HEK293 (cell line): ENCODE data around the gene TRAP1.

Experiments used
- CTCF ChIA-PET: fragments of 350-600 bp; formaldehyde crosslinking; extraction: SDS; loops from one replicate; lab custom pipeline; 2021; ENCODE audit warnings: antibody characterized with exemption; lab: Yijun Ruan, JAX
- POLR2A ChIA-PET: fragments of 300-600 bp; formaldehyde crosslinking; extraction: SDS; loops from one replicate; lab custom pipeline; 2020; ENCODE audit warnings: antibody characterized with exemption, inconsistent platforms; lab: Yijun Ruan, JAX
- H3K27ac ChIP-seq: fragments of 200-500 bp; sonication (Bioruptor generic); 2 replicates; pipeline ENCODE4 v1.5.1; 2014; ENCODE audit warnings: low read depth, low read length, control low read depth, inconsistent platforms; ENCODE audit errors: extremely low read depth
- H3K36me3 ChIP-seq, 2 experiments: fragments of 200-500 bp in 1 of 2; sonication (Bioruptor generic) in 1 of 2; 1 replicate in 1 of 2; 2 replicates in 1 of 2; pipeline ENCODE4 v1.5.1; 2014 to 2017; ENCODE audit warnings: inconsistent platforms in 2 of 2, low read length in 2 of 2; ENCODE audit not compliant: control insufficient read depth in 2 of 2, insufficient read depth in 1 of 2
- H3K4me1 ChIP-seq: fragments of 200-500 bp; sonication (Bioruptor generic); 2 replicates; pipeline ENCODE4 v1.5.1; 2014; ENCODE audit warnings: mild to moderate bottlenecking, low read length, inconsistent platforms; ENCODE audit not compliant: control insufficient read depth, insufficient read depth
- H3K4me3 ChIP-seq: 2 replicates; pipeline ENCODE4 v1.5.1; 2011; ENCODE audit warnings: low read depth, mild to moderate bottlenecking, control low read depth, low read length, moderate library complexity
- H3K9me3 ChIP-seq: fragments of 200-500 bp; sonication (Bioruptor generic); 2 replicates; pipeline ENCODE4 v1.5.1; 2014; ENCODE audit warnings: low read depth, low read length, inconsistent platforms; ENCODE audit not compliant: control insufficient read depth, insufficient read depth
- GLIS1 ChIP-seq: fragments of 450-650 bp; formaldehyde crosslinking; IDR thresholded peaks from 2 replicates; pipeline ENCODE4 v1.5.1; 2016; ENCODE audit warnings: missing biosample characterization, missing genetic modification characterization
- PRDM6 ChIP-seq: fragments of 450-650 bp; formaldehyde crosslinking; IDR thresholded peaks from 2 replicates; pipeline ENCODE4 v1.5.1; 2017; ENCODE audit warnings: missing biosample characterization, missing genetic modification characterization
- SCRT2 ChIP-seq: fragments of 450-650 bp; formaldehyde crosslinking; IDR thresholded peaks from 2 replicates; pipeline ENCODE4 v1.5.1; 2016; ENCODE audit warnings: missing biosample characterization, missing genetic modification characterization
- ZFP37 ChIP-seq: fragments of 450-650 bp; formaldehyde crosslinking; IDR thresholded peaks from 2 replicates; pipeline ENCODE4 v1.5.1; 2016; ENCODE audit warnings: missing biosample characterization, missing genetic modification characterization
- ZNF18 ChIP-seq: fragments of 450-650 bp; formaldehyde crosslinking; IDR thresholded peaks from 2 replicates; pipeline ENCODE4 v1.5.1; 2016; ENCODE audit warnings: missing biosample characterization, missing genetic modification characterization
- ZNF433 ChIP-seq: fragments of 450-650 bp; formaldehyde crosslinking; IDR thresholded peaks from 2 replicates; pipeline ENCODE4 v1.5.1; 2016; ENCODE audit warnings: missing biosample characterization, missing genetic modification characterization, low read depth
- ZNF514 ChIP-seq: fragments of 450-650 bp; formaldehyde crosslinking; IDR thresholded peaks from 2 replicates; pipeline ENCODE4 v1.5.1; 2016; ENCODE audit warnings: missing biosample characterization, missing genetic modification characterization
- ZNF555 ChIP-seq: fragments of 450-650 bp; formaldehyde crosslinking; conservative IDR thresholded peaks from 2 replicates; pipeline ENCODE4 v1.5.1; 2017; ENCODE audit warnings: missing biosample characterization, mild to moderate bottlenecking, missing genetic modification characterization, inconsistent platforms
- ZNF639 ChIP-seq: fragments of 450-650 bp; formaldehyde crosslinking; IDR thresholded peaks from 2 replicates; pipeline ENCODE4 v1.5.1; 2016; ENCODE audit warnings: missing biosample characterization, missing genetic modification characterization
- ZNF664 ChIP-seq: fragments of 450-650 bp; formaldehyde crosslinking; IDR thresholded peaks from 2 replicates; pipeline ENCODE4 v1.5.1; 2016; ENCODE audit warnings: missing biosample characterization, missing genetic modification characterization
- ZNF768 ChIP-seq: fragments of 450-650 bp; formaldehyde crosslinking; IDR thresholded peaks from 2 replicates; pipeline ENCODE4 v1.5.1; 2018; ENCODE audit warnings: missing biosample characterization, mild to moderate bottlenecking, missing genetic modification characterization
- ZNF837 ChIP-seq: fragments of 450-650 bp; formaldehyde crosslinking; IDR thresholded peaks from 2 replicates; pipeline ENCODE4 v1.5.1; 2016; ENCODE audit warnings: missing biosample characterization, missing genetic modification characterization
- ZSCAN18 ChIP-seq: fragments of 450-650 bp; formaldehyde crosslinking; IDR thresholded peaks from 2 replicates; pipeline ENCODE4 v1.5.1; 2016; ENCODE audit warnings: missing biosample characterization, missing genetic modification characterization
- ZSCAN30 ChIP-seq: fragments of 450-650 bp; IDR thresholded peaks from 2 replicates; pipeline ENCODE4 v1.5.1; 2018; ENCODE audit warnings: missing biosample characterization, mild to moderate bottlenecking, missing genetic modification characterization, moderate library complexity
- TF ChIP-seq, protein P1 (sequence below): IDR thresholded peaks from 2 replicates; pipeline ENCODE4 v1.6.1; 2011; ENCODE audit warnings: mild to moderate bottlenecking, low read depth, low read length, borderline replicate concordance

The TRAP1 gene

GRCh38 chr16:3655030-3655395, 62.3 kb downstream of the TRAP1 start:
- ChIA-PET POLR2A (no interaction called here), CTCF (interaction anchor here (0.6 to 1.3 kb wide), 4 partner anchors 8 to 275 kb away, joined by 3 to 4 read pairs (median 4); no protein-coding TSS in a partner anchor)

More at GRCh38 chr16:3655030-3655395, 62.3 kb downstream of the TRAP1 start:
- TF ChIP-seq ZSCAN30 (no peak), ZSCAN18 (no peak), ZNF837 (tag by site-specific recombination) (no peak), ZNF18 (no peak), ZNF639 (tag by site-specific recombination) (no peak), ZNF664 (no peak), GLIS1 (tag by site-specific recombination) (no peak), ZNF555 (no peak), PRDM6 (tag by site-specific recombination) (no peak), ZNF433 (tag by site-specific recombination) (no peak), SCRT2 (tag by site-specific recombination) (no peak), ZNF768 (tag by site-specific recombination) (no peak), ZFP37 (tag by site-specific recombination) (no peak), ZNF514 (no peak)
- TF ChIP-seq, protein P1, sequence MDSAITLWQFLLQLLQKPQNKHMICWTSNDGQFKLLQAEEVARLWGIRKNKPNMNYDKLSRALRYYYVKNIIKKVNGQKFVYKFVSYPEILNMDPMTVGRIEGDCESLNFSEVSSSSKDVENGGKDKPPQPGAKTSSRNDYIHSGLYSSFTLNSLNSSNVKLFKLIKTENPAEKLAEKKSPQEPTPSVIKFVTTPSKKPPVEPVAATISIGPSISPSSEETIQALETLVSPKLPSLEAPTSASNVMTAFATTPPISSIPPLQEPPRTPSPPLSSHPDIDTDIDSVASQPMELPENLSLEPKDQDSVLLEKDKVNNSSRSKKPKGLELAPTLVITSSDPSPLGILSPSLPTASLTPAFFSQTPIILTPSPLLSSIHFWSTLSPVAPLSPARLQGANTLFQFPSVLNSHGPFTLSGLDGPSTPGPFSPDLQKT, result no peak
- Histone ChIP-seq H3K27ac (no peak overlapping the region), H3K4me1 (no peaks in the 10 kb centered on the region), H3K9me3 (no peaks in the 10 kb centered on the region), H3K36me3 (peaks cover 16 to 84% of the 10 kb centered on the region in 2 experiments), H3K4me3 (no peak overlapping the region)
